Upper lobe of right lung (tissue), 1 donor: ENCODE data around the gene TMEM135. TPM values are rescaled to one million over a fixed set of nuclear protein-coding genes. Genes with fewer than 3 reads are reported as not detected.
"Not testable (repeated sequence)": the region's sequence is repeated elsewhere in the genome, so short reads cannot be mapped to it uniquely, and the experiment has no call there.

ENCODE experiments used
- ATAC-seq: fragments of 200-7000 bp; cut with Tn5 transposase; one replicate; pipeline ENCODE4 v1.9.1; 2020; ENCODE audit warnings: mild to moderate bottlenecking, moderate library complexity
- DNase-seq: peaks from one replicate; pipeline ENCODE4 v3.0.0-alpha.2; 2020
- H3K27ac ChIP-seq: fragments of 200-600 bp; one replicate; pipeline ENCODE4 v1.8.0; 2022
- H3K27me3 ChIP-seq: fragments of 200-600 bp; one replicate; pipeline ENCODE4 v1.8.0; 2022; ENCODE audit warnings: mild to moderate bottlenecking
- H3K36me3 ChIP-seq: fragments of 200-600 bp; one replicate; pipeline ENCODE4 v1.8.0; 2022
- H3K4me1 ChIP-seq: fragments of 200-600 bp; one replicate; pipeline ENCODE4 v1.8.0; 2022
- H3K4me3 ChIP-seq: fragments of 200-600 bp; one replicate; pipeline ENCODE4 v1.8.0; 2022; ENCODE audit warnings: mild to moderate bottlenecking
- H3K9me3 ChIP-seq: fragments of 200-600 bp; one replicate; pipeline ENCODE4 v1.8.0; 2022
- intact Hi-C: fragments of 100-400 bp; cut with DNase I; formaldehyde crosslinking; loops from one replicate; pipeline ENCODE4 v1.11.0; 2022
- total RNA-seq: library from RNA; stranded (reverse); fragmentation: NEBNext Ultra II Directional; extraction: Animal tissue kit (Norgen Biotek cat#: 25700); gene quantifications from one replicate; pipeline ENCODE4 v1.2.1, GENCODE V29; 2021
- TF ChIP-seq, protein P1 (sequence below): fragments of 200-600 bp; IDR thresholded peaks from one replicate; pipeline ENCODE4 v1.8.0; 2022; ENCODE audit warnings: antibody characterized with exemption
- donor health status: DM: no; HTN: yes; CAD: no; lungs with severe emphysema.

The TMEM135 gene
- total RNA-seq, 1 donor from 2014 or later, result 24.5 TPM

DNA sequence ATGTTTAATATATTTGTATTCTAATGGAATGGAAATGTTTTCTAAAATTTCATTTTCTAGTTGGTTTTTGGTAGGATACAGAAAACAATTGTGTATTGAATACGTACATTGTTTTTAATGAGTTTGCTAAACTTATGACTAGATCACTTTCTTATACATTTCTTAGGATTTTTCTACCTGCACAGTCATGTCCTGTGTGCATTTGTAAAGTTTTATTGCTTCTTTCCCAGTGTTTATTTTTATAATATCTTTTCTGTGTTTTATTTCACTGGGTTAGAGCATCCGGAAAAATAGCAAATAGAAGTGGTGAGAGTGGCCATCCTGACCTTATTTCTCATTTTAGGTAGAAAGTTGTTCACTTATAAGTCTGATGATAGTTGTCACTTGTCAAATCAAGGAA, 103.6 kb downstream of the TMEM135 start:
- ATAC-seq (no peak), DNase-seq (no peak)
- TF ChIP-seq, protein P1, sequence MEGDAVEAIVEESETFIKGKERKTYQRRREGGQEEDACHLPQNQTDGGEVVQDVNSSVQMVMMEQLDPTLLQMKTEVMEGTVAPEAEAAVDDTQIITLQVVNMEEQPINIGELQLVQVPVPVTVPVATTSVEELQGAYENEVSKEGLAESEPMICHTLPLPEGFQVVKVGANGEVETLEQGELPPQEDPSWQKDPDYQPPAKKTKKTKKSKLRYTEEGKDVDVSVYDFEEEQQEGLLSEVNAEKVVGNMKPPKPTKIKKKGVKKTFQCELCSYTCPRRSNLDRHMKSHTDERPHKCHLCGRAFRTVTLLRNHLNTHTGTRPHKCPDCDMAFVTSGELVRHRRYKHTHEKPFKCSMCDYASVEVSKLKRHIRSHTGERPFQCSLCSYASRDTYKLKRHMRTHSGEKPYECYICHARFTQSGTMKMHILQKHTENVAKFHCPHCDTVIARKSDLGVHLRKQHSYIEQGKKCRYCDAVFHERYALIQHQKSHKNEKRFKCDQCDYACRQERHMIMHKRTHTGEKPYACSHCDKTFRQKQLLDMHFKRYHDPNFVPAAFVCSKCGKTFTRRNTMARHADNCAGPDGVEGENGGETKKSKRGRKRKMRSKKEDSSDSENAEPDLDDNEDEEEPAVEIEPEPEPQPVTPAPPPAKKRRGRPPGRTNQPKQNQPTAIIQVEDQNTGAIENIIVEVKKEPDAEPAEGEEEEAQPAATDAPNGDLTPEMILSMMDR, result no peak
- H3K4me3 ChIP-seq, result no peak overlapping the region
- peaks cover 7% of the 10 kb centered on the region for H3K9me3 ChIP-seq
- H3K4me1 ChIP-seq, result no peaks in the 10 kb centered on the region
- intact Hi-C loops, result no loop called here
- H3K27me3 ChIP-seq, result no peaks in the 10 kb centered on the region
- no peak overlapping the region for H3K27ac ChIP-seq
- H3K36me3 ChIP-seq, result no peaks in the 10 kb centered on the region

DNA sequence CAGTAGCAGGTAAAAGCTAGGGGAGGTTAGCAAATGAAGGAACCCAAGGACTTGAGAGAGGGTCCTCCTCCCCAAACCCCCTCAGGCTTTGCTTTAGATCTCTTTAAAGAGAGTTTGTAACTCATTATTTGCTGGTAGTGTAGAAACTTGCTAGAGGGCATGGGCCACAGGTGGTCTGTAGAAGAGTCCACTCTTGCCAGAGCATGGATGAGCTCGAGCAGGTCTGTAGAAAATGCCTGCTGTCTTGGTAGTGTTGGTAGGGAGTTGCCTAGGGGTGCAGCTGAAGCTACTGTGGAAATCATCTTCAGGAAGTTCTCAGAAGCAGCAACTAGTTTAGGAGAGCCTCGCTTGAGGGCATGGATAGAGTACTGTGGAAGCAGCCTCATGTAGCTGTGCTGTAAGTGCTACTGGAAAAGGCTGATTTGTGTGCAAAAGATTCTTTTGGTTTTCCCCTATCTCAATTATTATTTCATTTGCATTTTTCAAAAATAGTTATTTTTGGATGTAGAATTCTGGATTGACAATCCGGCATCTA, 104.3 kb downstream of the TMEM135 start:
- Histone ChIP-seq H3K4me3 (no peak overlapping the region), H3K4me1 (no peaks in the 10 kb centered on the region), H3K36me3 (no peaks in the 10 kb centered on the region), H3K9me3 (peaks cover 7% of the 10 kb centered on the region), H3K27ac (no peak overlapping the region), H3K27me3 (no peaks in the 10 kb centered on the region)
- intact Hi-C loops, result no loop called here
- ATAC-seq (no peak), DNase-seq (no peak)
- TF ChIP-seq, protein P1, result no peak

DNA sequence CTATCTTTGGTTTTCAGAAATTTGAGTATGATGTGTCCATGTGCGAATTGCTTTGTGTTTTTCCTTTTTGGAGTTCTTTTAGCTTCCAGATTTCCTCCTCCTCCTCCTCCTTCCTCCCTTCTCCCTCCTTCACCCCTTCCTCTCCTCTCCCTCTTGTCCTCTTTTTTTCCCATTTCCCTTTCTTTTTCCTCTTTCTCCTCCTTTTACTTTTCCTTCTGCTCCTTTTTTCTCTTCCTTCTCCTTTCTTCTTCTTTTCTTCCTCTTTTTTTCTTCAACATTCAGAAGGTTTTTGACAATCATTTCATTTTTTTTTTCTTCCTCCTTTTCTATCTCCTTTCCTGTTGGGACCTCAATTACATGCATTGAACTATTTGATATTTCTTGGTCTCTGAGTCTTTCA, 104.9 kb downstream of the TMEM135 start:
- H3K4me1 ChIP-seq, result no peaks in the 10 kb centered on the region
- TF ChIP-seq, protein P1, result no peak
- H3K4me3 ChIP-seq, result no peak overlapping the region
- ATAC-seq, result no peak
- H3K27ac ChIP-seq, result no peak overlapping the region
- no peaks in the 10 kb centered on the region for H3K27me3 ChIP-seq
- intact Hi-C loops, result no loop called here
- no peaks in the 10 kb centered on the region for H3K36me3 ChIP-seq
- H3K9me3 ChIP-seq, result peaks cover 7% of the 10 kb centered on the region
- DNase-seq, result no peak

DNA sequence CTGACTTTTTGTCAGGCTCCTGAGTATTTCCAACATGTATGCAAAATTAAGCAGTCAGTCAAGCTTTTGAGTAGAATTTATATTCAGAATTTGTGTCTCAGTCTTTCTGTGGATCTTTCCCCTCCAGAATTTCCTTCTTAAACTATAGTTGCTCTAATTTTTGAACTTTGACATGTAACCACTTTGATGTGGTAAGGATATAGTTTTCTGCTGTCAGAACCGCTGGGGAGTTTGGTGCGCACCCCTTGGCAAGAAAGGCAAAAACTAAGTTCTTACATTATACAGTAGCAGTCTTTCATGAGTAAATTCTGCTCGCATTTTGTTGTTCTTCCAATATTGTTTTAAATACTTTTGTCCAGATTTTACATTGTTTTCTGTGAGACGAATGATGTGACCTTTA, 105.9 kb downstream of the TMEM135 start:
- intact Hi-C loops, result no loop called here
- Histone ChIP-seq H3K27me3 (no peaks in the 10 kb centered on the region), H3K4me3 (no peak overlapping the region), H3K9me3 (peaks cover 7% of the 10 kb centered on the region), H3K36me3 (no peaks in the 10 kb centered on the region), H3K27ac (no peak overlapping the region), H3K4me1 (no peaks in the 10 kb centered on the region)
- TF ChIP-seq, protein P1, result no peak
- DNase-seq, result no peak
- ATAC-seq, result no peak

DNA sequence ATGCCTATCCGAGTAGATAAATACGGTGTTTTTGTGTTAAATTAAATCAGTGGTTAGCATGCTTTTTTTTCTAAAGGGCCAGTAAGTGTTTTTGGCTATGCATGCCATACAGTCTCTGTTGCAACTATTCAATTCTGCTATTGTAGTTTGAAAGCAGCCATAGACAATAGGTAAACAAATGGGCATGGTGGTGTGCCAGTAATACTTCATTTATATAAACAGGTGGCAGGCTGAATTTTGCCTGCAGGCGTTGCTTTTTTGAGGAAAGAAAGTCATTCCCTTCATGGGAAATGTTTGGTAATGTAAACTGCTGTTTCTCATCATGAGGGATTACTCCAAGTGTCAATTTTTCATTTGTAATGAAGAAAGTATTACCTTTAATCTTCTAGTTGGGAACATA, 106.5 kb downstream of the TMEM135 start:
- Histone ChIP-seq H3K9me3 (peaks cover 6% of the 10 kb centered on the region), H3K36me3 (no peaks in the 10 kb centered on the region), H3K27ac (no peak overlapping the region), H3K4me1 (no peaks in the 10 kb centered on the region), H3K27me3 (no peaks in the 10 kb centered on the region), H3K4me3 (no peak overlapping the region)
- intact Hi-C loops, result no loop called here
- ATAC-seq (no peak), DNase-seq (no peak)
- TF ChIP-seq, protein P1, result no peak

DNA sequence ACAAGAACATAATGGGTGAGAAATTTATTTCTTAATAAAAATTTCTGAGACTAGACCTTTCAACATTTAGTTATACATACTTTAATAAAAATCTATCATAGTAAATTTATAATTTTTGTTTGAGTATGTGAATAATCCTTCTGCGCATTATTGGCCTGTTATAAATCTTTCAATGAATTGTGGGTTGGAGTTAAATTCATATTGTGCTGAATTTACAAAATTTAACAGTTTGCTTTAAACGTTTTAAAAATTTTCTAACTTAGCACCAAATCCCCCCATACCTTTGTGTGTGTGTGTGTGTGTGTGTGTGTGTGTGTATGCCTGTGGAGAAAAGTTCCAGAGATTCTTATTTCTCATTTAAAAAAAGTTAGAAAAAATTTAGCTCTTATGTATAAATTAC, 111.0 kb downstream of the TMEM135 start:
- H3K27ac ChIP-seq, result no peak overlapping the region
- no peaks in the 10 kb centered on the region for H3K36me3 ChIP-seq
- H3K9me3 ChIP-seq, result no peaks in the 10 kb centered on the region
- H3K27me3 ChIP-seq, result no peaks in the 10 kb centered on the region
- H3K4me3 ChIP-seq, result no peak overlapping the region
- TF ChIP-seq, protein P1, result no peak
- intact Hi-C loops, result no loop called here
- no peaks in the 10 kb centered on the region for H3K4me1 ChIP-seq
- no peak for ATAC-seq
- DNase-seq, result no peak

DNA sequence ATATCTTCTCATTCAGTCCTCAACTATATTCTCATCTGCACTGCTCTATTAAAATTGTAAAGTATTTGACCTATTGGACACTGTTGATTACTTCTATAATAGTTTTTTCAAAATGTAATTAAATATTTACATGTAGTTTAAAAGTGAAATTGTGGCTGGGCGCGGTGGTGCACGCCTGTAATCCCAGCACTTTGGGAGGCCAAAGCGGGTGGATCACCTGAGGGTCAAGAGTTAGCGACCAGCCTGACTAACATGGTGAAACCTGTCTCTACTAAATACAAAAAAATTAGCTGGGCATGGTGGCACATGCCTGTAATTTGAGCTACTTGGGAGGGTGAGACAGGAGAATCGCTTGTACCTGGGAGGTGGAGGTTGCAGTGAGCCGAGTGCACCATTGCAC, 112.0 kb downstream of the TMEM135 start:
- H3K36me3 ChIP-seq, H3K4me1 ChIP-seq, H3K9me3 ChIP-seq, H3K27me3 ChIP-seq, DNase-seq, ATAC-seq, intact Hi-C loops, H3K27ac ChIP-seq, H3K4me3 ChIP-seq: not testable (repeated sequence)
